HG02938 (cell line): ENCODE results near the gene SLC30A4.
A peak's percentile ranks its signal among the peaks of the same experiment; 100 is the strongest.
"Not testable (repeated sequence)": the region's sequence is repeated elsewhere in the genome, so short reads cannot be mapped to it uniquely, and the experiment has no call there.

Source experiments
- ATAC-seq: cut with Tn5 transposase; IDR thresholded peaks from one replicate; pipeline ENCODE4 v1.9.1; 2021; ENCODE audit warnings: mild to moderate bottlenecking, moderate library complexity; ENCODE audit not compliant: unreplicated experiment

The SLC30A4 gene, protein sequence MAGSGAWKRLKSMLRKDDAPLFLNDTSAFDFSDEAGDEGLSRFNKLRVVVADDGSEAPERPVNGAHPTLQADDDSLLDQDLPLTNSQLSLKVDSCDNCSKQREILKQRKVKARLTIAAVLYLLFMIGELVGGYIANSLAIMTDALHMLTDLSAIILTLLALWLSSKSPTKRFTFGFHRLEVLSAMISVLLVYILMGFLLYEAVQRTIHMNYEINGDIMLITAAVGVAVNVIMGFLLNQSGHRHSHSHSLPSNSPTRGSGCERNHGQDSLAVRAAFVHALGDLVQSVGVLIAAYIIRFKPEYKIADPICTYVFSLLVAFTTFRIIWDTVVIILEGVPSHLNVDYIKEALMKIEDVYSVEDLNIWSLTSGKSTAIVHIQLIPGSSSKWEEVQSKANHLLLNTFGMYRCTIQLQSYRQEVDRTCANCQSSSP

DNA sequence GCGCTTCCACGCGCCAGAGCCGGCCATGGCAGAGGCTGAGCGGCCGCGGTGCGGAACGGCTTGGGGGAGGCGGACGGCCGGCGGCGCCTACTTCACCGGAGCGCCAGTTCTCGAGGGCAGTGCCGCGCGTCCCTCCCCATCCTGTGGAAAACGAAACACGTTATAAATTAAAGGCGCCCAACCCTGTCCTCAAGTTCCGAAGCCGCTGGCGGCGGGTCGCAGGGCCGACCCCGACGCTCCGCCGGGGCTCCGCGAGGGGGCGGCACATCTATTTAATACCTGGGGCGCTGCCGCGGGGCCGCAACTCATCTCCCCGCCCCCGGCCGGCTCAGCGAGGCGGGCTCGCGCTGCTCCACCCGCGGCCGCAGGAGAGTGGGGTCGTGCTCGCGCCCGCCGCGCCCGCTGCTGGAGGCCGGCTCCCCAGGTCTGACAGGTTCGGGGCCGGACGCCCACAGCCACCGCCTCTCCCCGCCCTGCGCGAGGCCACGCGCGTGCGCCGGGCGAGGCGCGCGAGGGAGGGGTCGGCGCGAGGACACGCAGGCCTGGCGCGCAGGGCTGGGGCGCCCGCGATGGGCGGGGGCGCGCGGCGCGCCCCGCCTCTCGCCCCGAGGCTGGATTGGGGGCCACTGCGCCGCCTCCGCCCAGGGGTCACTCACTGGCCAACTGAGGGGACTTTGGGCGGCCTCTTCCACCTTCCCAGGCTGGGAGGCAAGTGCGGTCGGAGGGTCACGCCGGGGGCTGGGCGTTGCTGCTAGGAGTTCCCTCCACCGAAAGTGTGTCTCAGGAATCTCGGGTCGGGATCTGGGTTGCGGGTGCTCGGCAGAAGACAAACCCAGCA is at the start of gene SLC30A4:
Gene SLC30A4, minus strand, starts transcription at position 428 of the 838 bp plus-strand sequence. Its CDS starts 401 bp downstream, at position 27.
- peak; percentile 56 for ATAC-seq

DNA sequence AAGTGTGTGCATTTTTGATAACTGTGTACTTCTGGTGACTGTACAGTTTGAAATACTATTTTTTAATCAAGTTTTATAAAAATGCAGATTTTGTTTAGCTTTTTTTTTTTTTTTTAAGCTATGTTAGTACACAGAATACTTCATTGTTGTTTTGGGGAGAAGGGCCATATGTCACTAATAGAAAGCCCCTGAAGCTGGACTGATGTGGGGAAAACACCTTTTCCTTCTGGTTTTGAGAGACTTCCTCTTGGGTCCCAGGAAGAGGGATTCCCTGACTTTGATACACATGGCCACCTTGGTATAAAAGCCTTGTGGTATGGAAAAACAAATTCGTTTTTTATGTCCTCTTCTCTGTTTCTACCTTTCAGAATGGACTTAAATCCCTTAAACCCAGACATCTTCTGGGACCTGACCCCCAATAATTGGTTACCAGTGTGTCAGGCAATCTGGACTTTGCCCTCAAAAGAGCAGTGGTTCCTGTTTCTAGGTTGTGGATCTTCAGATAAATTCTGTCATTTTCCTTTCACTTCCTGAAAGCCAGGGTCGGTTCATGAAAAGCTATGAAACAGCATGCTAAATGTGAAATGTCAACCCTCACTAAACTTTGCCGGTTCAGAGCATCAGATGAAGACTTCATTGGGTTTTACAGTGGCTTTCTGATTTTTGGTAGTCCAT is 33.5 kb upstream of the SLC30A4 start:
- no peak for ATAC-seq

DNA sequence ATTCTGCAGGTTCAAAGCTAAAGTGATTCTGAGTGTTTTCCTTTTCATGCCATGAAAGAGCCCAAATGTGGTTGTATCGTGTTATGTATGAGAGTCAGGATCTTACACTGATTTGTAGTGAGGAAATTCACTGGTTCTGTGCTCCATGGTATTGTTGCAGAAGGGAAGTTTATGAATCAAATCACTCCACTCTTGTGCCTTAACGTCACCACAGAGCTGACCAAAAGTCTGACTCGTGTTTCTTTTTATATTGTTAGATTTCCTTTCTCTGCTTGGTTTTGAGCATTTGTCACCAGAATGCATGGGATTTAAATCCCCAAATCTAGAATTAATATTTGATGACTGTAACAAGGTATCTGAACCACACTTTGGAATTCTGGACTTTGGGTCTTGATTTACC is 29.1 kb upstream of the SLC30A4 start:
- ATAC-seq, result no peak

GRCh38 chr15:45550436-45550835 is 27.9 kb upstream of the SLC30A4 start:
- ATAC-seq, result no peak

DNA sequence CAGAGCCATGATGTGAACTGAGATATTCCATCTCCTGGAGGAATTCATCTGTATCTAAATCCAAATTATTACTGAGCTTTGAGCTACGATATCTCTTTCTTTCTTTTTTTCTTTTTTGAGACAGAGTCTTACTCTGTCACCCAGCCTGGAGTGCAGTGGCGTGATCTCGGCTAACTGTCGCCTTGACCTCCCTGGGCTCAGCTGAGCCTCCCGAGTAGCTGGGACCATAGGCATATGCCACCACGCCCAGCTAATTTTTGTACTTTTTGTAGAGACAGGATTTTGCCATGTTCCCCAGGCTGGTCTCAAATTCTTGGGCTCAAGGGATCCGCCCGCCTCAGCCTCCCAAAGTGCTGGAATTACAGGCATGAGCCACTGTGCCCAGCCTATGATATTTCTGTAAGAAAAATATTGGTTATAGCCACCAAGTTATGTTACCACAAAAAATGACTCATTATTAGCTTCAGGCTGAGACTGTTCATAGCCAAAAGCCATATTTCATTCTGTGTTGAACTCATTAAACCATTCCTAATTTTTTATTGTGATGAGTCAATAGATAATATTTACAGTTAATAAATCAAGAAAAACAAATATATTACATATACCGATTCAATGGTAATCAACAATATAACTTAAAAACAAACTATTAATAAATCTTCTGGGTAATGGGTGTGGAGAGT is 27.1 kb upstream of the SLC30A4 start:
- no peak for ATAC-seq

- ATAC-seq, result no peak
These were observed 26.4 kb upstream of the SLC30A4 start for GRCh38 chr15:45548753-45549520.

DNA sequence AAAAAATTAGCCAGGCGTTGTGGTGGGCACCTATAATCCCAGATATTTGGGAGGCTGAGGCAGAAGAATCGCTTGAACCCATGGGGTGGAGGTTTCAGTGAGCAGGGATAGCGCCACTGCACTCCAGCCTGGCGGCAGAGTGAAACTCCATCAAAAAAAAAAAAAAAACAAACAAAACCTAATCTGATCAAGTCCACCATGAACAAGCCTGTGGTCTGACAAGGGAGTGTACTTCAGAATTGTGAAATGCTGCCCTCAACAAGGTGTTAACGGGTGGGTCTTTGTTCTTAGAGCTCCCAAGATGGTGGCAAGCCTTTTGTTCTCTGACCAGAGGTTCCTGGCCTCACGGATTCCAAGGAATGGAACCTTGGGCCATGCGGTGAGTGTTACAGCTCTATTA is 24.2 kb upstream of the SLC30A4 start:
- ATAC-seq, result no peak

- no peak for ATAC-seq
These were observed 21.9 kb upstream of the SLC30A4 start for GRCh38 chr15:45544266-45545023.

GRCh38 chr15:45543051-45543450 is 20.5 kb upstream of the SLC30A4 start:
- ATAC-seq, result no peak

GRCh38 chr15:45540531-45540930 is 18.0 kb upstream of the SLC30A4 start:
- ATAC-seq, result no peak

DNA sequence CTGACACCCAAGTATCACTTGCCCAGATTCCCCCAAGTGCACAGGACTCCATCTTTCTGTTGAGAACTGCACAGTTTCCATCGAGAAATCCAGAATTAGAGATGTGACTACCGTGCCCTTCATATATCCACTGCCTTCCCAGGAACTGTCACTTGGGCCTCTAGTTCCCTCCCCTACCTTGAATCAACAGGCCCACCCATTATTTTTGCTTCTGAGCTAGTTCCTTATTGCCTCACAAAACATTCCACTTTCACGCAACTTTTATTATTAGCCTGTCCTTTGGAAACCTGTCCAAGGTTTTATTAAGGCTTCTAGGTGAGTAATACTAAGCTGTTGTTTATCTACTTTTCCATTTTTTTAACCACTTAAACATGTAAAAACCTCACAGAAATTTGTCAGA is 17.1 kb upstream of the SLC30A4 start:
- ATAC-seq, result no peak

DNA sequence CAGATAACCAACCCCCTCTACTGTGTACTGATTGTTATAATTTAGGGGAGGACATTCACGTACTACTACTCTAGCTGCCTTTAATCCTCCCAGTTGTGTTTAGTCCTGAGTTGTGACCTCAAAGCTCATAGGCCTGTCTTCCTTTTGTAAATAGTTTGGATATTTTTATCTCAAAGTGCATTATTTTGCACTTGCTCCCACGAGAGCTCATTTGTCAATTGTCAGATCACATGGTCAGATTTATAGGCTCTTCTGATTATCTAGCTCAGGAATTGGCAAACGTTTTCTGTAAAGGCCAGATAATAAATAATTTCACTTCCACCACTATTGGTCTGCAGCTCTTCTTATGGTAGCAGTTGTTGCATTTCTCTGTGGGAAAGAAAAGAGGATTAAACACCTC is 14.4 kb upstream of the SLC30A4 start:
- ATAC-seq, result no peak

- ATAC-seq, result no peak
These were observed 13.0 kb upstream of the SLC30A4 start for GRCh38 chr15:45535486-45536042.

GRCh38 chr15:45534821-45535220 is 12.3 kb upstream of the SLC30A4 start:
- ATAC-seq, result no peak

- ATAC-seq, result not testable (repeated sequence)
These were observed 10.3 kb upstream of the SLC30A4 start for GRCh38 chr15:45532892-45533291.

DNA sequence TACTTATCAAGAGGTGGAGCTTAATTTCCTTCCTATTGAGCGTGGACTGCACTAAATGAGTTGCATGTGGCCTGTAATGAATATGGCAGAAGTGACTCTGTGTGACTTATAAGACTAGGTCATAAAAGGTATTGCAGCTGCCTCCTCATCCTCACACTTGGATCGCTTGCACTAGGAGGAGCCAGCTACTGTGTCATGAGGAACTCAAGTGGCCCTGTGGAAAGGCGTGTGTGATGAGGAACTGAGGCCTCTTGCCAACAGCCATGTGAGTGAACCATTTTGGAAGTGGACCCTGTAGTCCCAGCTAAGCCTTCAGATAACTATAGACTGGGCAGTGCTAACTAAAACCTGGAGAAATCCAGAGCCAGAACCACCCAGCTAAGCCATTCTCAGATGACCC is 7.1 kb upstream of the SLC30A4 start:
- ATAC-seq, result no peak

- no peak for ATAC-seq
These were observed 4.5 kb upstream of the SLC30A4 start for GRCh38 chr15:45527086-45527485.

DNA sequence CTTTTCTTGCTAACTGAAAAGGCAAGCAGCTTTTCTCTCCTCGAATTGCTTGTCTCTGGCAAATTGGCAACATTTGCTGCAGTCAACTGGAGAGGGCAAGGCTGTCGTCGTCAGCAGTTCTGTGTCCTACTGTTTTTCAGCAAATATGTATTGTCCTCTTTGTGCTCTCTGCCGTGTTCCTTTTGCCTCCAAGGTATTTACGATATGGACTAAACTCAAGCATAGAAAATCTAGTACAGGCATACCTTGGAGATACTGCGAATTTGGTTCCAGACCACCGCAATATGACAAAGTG is 558 bp upstream of the SLC30A4 start:
- ATAC-seq, result no peak

DNA sequence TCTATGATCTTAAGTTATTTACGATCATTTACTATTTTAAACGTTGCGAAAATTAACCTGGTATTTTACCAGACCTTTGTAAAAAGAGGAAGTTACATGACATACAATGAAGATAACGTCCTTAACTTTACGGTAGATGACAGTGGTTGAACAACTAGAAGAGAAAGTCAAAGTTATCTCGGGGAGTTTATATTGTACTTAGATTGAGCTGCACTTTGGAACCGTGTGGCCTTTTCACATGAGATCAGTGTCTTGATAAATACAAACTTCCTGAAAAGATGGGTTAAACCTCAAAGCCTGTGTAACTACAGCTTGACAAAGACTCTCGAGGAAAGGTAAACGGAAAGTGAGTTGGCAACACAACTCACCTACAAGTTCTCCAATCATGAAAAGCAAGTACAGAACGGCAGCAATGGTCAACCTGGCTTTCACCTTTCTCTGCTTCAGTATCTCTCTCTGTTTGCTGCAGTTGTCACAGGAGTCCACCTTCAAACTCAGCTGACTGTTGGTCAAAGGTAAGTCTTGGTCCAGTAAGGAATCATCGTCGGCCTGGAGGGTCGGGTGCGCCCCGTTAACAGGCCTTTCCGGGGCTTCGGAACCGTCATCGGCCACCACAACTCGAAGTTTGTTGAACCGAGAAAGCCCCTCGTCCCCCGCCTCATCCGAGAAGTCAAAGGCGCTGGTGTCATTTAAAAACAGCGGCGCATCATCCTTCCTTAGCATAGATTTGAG is 793 bp downstream of the SLC30A4 start:
- peak; percentile 14 for ATAC-seq
